IPS DF 19.7 (cell line): ENCODE data around the gene ANXA4.

ENCODE experiments used
- DNase-seq: peaks from one replicate; pipeline ENCODE4 v3.0.0-alpha.2; 2013; ENCODE audit warnings: low read depth, low spot score

The ANXA4 gene

DNA sequence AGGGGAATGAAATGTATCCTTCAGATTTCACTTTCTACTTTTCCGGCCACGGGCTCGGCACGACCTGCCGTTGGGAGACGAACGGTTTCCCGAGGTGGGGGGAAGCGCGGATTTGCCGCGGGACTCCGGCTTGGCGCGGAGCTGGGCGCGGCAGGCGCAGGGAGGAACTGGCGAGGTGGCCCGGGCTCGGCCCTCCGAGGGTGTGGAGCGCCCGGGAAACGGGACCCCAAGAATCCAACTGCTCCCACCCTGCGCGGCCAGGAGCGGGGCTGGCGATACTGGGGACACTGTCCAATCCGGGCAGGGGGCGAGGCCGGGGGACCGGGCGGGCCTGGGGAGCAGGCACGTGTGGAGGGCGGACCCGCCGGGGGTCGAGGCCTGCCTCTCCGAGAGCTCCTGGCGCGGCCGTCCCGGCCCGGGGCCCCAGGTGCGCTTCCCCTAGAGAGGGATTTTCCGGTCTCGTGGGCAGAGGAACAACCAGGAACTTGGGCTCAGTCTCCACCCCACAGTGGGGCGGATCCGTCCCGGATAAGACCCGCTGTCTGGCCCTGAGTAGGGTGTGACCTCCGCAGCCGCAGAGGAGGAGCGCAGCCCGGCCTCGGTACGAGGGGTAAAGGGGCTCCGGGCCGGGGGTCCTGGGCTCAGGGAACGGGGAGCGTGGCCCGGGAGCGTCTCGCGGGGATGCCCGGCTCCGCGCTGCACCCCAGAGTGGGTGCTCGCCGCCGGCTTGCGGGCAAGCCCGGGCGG, at the start of gene ANXA4:
TSS of gene ANXA4 (plus strand) at position 560 of the 747 bp plus-strand sequence. CDS start 39,432 bp downstream, outside the sequence.
- no peak for DNase-seq

DNA sequence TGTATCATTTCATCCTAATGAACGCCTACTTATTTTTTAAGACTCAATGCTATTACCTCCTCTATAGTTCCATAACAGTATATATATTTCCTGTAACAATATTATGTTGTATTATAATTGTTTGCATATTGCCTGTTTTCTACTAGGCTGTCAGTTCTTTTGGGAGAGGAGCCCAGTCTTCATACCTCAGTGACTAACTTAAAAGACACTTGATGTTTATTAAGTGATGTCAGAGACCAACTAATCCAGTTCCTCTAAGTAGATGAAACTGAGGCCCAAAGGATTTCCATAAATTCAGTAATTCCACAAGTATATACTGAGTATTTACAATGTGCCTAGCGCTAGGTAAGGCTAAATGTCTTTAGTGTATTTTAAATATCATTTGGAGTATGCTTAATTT, 49.5 kb upstream of the ANXA4 start:
- DNase-seq, result no peak

DNA sequence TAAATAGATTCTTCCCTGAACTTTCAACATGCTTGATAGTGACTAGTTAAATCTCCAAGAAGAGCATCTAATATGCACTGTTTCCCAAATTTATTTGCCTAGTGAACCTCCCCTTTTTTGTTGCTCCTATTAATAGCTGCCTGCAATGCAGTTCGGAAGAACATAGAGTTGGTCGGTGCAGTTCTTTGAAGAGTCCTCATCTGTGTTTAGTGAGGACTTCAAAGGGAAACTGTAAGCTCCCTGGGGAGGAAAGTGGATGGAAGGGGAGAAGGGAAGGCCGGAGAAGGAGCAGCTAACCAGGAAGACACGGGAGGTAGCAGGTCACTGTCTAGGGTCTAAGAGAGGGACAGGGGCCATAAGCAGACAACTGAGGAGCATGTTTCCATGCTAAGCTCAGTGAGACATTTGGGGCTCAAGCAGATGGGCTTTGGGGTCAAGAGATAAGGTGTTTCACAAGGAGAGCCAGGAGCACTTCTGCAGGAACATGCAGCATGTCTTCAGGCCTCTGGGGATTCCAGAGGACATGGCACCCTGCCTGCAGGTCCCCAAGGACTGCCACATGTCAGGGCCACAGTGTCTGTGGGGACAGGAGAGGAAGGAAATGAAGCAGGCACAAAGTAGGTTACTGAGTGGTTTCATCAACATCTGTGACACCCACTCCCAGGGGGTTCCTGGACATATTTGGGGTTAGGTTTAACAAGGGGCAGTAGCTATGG, 48.7 kb upstream of the ANXA4 start:
- DNase-seq, result no peak

DNA sequence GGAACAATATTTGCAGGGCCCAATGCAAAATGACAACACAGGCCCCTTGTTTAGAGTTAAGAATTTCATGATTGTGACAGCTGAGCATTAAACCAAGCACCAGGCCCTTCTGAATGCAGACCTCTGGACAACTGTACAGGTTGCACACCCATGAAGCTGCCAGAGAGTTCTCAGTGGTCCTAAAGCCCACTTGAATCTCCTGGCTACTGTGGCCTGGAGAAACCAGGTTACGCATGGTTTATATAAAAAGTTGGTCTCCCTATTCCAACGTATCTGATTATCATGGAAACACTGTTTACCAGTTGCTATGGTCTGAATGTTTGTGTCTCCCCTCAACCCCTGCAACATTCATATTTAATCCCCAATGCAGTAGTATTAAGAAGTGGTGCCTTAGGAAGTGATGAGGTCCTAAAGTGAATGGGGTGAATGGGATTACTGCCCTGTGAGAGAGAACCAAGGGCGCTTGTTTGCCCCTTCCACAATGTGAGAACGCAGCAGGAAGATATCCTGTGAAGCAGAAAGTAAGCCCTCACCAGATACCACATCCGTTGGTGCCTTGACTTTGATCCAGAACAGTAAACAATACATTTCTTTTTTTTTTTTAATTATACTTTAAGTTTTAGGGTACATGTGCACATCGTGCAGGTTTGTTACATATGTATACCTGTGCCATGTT, 48.0 kb upstream of the ANXA4 start:
- DNase-seq, result no peak

DNA sequence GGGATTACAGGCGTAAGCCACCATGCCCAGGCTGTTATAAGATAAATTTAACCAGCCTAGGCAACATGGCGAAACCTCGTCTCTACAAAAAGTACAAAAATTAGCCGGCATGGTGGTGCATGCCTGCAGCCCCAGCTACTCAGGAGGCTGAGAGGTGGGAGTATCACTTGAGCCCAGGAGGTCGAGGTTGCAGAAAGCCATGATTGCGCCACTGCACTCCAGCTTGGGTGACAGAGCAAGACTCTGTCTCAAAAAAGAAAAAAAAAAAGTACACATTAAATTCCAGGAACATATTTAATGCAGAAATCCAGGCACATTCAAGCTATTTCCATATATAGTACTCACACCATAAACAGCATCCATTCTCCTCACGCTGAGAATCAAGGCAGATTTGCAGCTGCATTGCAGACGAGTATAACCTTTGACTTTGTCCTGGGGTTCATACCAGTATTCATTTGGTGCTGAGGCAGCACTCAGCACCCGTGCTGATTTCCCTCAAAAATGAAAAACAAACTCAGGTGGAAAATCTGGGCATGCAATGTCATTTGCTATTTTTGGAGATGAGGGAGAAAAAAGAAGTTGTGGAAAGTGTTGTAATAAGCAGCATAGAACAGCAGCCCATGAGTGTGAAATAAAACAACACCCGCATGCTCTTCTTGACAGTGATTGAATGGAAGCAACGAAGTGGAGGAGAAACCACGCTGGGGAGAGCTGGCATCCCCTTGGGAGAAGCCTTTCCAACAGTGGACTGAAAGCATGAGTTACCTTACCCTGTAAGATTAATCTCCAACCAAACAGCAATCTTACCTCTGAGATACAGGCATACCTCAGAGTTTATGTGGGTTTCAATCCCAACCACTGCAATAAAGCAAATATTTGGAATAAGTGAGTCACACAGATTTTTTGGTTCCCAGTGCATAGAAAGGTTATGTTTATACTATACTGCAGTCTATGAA, 46.8 kb upstream of the ANXA4 start:
- no peak for DNase-seq

DNA sequence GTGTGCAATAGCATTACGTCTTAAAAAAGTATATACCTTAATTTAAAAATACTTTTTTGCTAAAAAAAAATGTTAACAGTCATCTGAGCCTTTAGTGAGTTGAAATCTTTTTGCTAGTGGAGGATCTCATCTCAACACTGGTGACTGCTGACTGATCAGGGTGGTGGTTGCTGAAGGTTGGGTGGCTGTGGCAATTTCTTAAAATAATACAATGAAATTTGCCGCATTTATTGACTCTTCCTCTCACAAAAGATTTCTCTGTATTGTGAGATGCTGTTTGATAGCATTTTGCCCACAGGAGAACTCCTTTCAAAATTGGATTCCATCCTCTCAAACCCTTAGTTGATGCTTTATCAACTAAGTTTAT, 46.1 kb upstream of the ANXA4 start:
- DNase-seq, result no peak

DNA sequence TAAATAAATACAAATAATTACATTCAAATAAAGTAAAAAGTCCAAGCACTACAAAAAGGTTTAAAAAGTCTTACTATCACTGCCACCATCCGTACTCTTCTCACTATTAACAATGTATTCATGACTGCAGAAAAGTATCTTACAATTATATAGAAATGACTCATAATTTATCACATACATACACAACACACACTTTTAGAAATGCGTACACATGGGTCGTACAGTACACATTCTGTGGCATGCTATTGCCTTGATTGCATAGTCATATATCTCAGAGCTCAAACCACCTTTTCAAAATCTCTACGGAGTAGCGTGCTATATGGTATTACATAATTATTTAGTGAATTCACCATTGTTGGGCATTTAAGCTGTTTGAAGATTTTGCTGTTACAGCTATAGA, 41.6 kb upstream of the ANXA4 start:
- DNase-seq, result no peak

DNA sequence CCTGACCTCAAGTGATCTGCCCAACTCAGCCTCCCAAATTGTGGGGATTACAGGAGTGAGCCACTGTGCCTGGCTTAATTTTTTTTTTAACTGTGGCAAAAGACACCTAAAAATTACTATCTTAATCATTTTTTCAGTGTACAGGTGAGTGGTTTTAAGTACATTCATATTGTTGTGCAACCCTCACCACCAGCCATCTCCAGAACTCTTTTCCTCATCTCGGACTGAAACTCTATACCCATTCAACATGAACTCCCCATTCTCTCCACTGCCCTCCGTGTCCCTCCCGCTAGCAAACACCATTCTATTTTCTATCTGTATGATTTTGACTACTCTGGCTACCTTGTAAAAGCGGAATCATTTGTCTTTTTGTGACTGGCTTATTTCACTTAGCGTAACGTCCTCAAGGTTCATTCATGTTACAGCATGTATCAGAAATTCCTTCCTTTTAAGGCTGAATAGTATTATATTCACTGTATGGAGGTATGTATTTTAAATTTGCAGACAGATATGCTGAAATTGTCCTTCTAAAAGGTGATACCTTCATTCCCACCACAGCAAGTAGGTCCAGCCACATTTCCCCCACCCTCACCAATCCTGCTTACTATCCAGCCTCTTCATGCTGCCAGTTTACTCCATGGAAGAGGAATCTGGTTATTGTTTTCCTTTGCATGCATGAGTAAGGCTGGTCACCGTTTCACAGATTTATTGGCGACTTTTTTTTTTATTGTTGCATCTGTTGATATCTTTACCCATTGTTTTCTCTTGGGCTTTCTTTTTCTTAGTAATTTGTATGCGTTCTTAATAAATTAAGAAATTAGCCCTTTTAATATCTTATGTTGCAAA, 40.6 kb upstream of the ANXA4 start:
- DNase-seq, result no peak

DNA sequence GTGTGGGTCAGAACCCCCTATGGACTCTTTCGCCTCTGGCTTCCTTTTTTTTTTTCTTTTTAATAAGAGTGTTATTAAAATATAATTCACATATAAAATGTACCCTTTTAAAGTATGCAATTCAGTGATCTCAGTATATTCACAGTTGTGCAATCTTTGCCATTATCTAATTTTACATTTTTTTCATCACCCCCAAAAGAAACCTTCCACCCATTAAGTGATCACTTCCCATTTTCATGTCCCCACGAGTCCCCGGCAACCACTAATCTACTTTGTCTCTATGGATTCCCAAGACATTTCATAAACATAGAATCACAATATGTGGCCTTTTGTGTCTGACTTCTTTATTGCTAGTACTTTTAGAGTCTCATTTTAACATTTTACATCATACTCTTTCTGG, 38.7 kb upstream of the ANXA4 start:
- DNase-seq, result no peak

DNA sequence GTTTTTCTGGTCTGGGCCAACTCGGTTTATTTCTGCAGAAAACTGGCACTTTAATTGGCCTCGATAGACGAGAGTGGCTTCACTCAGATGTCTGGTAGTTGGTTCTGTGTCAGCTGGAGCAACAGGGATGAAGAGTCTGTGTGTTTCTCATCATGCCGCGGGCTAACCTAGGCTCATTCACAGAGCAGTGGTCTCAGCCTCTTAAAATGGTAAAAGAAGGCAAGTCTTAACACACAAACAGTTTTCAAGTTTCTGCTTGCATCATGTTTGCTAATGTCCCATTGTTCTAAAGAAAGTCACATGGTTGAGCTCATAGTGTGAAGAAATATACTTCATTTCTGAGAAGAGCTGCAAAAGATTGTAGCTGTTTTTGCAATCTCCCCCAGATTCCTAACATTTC, 37.5 kb upstream of the ANXA4 start:
- no peak for DNase-seq

DNA sequence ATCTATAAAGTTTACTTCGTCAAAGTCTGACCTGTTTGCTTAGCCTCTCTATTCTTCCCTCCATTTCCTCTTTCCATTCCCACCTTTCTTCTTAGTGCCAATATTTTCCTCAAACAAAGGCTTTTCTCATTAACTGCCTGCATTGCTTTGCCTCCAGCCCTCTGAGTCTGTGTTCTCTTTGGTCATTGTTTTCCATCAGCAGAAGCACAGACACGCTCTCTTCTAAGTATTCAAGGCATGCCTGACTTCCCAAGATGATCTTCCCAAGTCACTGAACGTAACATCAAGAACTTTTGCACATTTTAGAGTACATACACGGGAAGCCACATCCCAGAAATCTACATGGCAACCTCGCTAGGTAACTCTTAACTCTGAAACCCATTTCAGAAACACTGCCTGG, 32.6 kb upstream of the ANXA4 start:
- no peak for DNase-seq

DNA sequence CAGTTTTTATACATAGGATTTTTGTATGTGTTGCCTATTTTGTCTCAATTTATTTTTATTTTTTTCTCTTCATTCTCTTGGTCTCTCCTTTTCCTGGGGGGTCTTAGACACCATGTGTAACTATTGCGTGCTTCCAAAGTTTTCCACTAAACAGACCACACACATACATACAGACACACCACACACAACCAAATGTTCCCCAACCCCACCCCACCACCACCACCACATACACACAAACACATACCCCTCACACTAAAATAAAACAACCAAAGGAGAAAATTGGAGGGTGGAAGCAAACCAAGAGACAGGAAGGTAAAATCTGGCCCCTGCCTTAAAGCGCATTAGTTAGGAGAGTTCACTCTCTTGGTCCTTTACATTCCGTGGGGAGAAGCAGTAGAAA, 30.0 kb upstream of the ANXA4 start:
- DNase-seq, result no peak

DNA sequence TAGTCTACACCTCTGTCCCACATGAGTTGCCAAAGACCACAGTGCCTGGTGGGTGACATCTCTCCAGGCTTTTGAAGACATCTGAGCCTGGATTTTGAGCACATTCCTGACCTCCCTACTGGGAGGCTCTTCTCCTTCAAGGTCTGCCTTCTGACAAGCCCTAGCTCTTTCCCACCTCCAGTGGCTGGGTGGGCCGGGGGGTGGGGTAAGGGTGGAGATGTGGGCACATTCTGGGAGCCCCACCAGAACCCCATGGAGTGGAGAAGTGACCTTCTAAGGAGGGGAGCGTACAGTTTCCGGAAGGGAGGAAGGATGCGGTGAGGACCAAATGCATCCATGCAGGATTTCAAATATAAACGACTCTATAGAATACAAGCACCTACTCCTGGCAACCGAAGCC, 27.9 kb upstream of the ANXA4 start:
- no peak for DNase-seq

DNA sequence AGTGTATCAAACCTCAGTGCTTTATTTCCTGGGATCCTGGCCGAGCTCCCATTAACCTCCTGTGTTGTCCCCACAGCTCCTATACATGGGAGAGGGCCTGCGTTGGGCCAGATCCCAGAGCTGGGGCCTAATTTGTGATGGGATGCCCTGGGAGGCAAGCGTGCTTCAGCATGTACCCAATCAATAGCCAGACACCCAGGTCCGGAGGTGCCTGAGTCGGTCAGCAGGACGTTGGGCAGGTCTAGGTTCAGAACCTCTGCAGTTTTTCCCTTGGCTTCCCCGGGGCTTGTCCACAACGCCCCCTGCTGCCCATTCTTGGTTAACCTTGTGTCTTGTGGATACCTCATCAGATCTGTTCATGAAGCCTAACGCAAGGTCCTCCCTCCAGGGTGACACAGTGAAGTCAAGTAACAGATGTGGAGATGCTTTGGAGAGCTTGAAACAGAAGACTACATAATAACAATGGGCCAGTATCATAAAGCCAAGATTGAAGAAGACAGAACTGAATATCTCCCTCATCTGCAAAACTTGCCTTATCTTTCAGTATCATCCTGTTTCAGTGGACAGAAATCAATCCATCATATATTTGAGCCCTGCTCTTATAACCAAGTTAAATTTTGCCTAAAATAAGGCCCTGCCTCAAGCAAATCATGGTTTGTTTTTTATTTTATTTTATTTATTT, 27.3 kb upstream of the ANXA4 start:
- peak; percentile 73 for DNase-seq

DNA sequence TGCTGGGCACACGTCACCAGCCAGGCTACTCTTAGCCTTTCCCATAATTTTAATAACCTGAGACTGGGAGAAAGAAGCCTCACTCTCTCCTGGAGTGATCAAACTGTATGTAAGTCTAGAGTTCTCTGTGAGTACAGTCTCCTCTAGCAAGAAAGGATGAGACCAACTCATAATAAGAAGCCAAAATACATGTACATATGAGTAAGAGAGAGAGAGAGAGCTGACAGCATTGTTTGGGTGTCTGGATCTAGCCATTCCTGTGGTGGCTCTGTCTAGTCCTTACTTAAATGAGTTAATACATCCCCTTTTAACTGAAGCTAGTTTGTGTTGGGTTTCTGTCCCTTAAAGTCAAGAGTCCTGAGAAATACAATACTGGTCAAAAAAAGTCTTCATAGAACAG, 26.0 kb upstream of the ANXA4 start:
- no peak for DNase-seq

DNA sequence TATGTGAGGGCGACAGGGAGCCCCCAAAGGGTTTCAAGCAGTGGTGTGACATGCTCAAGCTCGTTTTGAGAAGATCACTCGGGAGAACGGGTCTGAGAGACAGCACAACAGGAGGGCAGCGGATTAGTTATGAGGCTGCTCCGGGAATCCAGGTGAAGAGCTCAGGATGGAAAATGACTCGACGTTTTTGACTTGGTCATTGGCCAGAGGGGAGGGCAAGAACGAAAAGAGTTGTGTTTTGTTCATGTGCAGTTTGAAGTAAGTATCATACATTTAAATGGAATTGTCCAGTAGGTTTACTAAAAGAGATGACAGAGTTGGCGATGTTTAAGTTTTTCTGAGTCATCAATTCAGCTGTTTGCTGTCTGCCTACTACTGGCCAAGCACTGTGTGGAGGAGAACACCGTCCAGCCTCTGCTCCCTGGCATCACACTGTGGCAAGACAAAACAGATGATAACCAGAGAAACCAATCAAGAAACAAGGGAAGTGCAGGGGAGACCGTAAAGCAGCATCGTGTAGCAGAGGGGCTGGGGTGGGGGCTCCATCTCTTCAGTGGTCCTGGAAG, 25.3 kb upstream of the ANXA4 start:
- no peak for DNase-seq

DNA sequence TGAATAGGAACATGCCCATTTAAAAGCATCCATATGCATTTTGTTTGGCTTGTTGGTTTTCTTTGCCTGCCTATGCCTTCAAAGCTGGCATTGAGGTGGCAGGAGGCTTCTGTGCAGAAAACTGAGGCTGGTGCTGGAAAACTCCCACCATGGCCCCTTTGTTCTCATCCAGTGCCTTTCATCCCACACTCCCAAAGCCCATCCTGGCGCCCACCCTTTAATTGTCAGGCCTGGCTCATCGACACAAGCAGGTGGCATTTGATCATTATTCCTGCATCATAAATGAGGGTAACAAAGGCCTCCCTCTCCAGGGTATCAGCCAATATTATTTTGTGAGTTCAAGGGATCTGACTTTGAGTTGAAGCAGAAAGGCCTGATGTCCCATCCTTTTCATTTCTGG, 24.7 kb upstream of the ANXA4 start:
- DNase-seq, result no peak

DNA sequence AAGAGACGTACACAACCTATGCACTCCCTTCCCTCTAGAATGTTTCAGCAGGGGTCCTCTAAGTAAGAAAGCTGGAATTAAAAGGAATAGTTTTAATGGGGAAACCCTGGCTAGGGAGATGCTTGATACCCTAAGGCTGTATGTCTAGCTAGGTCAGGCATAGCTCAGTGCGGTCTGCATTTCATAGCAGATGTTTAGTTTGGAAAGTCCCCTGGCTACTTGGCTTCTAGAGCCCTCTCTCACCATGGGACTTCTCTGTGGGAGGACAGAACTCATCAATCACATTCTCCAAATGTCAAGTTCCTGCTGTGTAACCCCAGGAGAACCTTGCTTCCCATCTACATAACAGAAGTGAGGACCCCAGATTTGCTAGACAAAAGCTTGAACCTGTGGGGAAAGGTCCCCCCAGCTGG, 24.1 kb upstream of the ANXA4 start:
- no peak for DNase-seq

DNA sequence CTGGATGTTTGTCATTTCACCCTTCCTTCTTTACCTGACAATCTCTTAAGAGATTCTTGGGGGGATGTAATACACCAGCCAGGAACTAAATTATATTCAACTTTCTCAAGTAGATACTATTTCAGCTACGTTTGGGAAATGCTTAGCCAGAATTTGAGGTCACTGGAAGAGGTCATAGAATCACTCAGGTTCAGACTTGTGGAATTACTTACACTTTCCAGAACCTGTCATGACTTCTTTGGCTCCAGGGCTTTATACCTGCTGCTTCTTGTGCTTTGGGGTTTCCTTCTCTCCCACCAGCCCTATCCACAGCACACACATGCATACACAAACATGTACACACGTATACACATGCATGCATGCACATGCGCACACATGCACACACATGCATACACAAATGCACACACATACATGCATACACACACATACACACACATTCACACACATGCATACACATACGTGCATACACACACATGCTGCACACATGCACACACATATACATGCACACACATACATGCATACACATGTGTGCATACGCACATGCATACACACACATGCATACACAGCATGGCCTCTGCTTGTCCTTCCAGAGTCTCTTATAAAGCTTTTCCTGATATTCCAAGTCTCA, 23.5 kb upstream of the ANXA4 start:
- DNase-seq, result no peak
